ENCODE results near the gene SEZ6. TPM values are rescaled to one million over a fixed set of nuclear protein-coding genes. Genes with fewer than 3 reads are reported as not detected.
A peak's percentile ranks its signal among the peaks of the same experiment; 100 is the strongest.

SEZ6 gene
- polyA plus RNA-seq, 3 donors: 0.17 to 0.33 (median 0.18) TPM

DNA sequence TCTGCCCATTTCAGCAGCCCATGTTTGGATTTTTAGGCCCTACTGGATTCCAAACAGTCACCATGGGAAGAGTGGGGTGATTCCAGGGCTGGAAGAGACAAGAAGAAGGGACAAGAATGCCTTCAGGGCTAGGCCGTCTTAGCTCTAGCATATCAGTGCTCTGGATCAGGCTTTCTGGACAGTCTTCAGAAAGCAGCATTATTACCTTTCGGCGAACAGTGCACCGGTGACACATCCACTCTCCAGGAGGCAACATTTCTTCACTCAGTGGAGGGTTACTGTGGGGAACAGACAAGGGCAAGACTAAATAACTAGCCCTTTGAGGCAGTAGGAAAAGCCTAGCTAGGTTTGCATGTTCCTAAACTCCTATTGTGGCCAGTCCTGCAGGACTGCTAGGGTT, 79.0 kb downstream of the SEZ6 start:
- peak overlapping the region in 1 of 3 experiments; percentile 55 for H3K4me3 ChIP-seq (replicated peaks in 1 of 3; ENCODE audit: low read depth in 2 of 3, low read length in 3 of 3)
- peak overlapping the region; percentile 84 to 95 for H3K27ac ChIP-seq (ENCODE audit: low read depth in 1 of 2, low read length in 2 of 2)
- Mint-ChIP-seq H3K36me3 (peaks cover 50 to 58% of the 10 kb centered on the region in 2 donors), H3K9me3 (peaks cover 0 to 4% (median 0%) of the 10 kb centered on the region in 7 donors), H3K4me3 (no peak overlapping the region), H3K27ac (peak overlapping the region; percentile 97 to 99 (median 99)), H3K4me1 (peaks cover 54% of the 10 kb centered on the region), H3K27me3 (ENCODE audit: low read depth in 3 of 3) (no peaks in the 10 kb centered on the region)
- no peak for TF ChIP-seq CTCF (IDR thresholded peaks at IDR 0.05)
- no peaks in the 10 kb centered on the region for H3K27me3 ChIP-seq (ENCODE audit: control insufficient read depth in 2 of 2, insufficient read depth in 2 of 2, low read length in 2 of 2)
- no peaks in the 10 kb centered on the region for H3K9me3 ChIP-seq (replicated peaks in 1 of 2; ENCODE audit: control insufficient read depth in 1 of 2, insufficient read depth in 1 of 2, low read length in 2 of 2)
- intact Hi-C loops (cut with micrococcal nuclease): loop anchor here in 1 of 2 donors (2.0 kb wide), 1 partner anchor 22 kb away; no protein-coding TSS in a partner anchor
- peak overlapping the region; percentile 70 for H3K4me2 ChIP-seq (replicated peaks; ENCODE audit: extremely low read depth, low read length, poor library complexity, severe bottlenecking)
- H3K79me2 ChIP-seq (ENCODE audit: insufficient read depth, low read length): peaks cover 89% of the 10 kb centered on the region
- peak in 1 of 3 donors; percentile 42 for DNase-seq
- peaks cover 38 to 50% of the 10 kb centered on the region in 2 donors for H3K4me1 ChIP-seq (ENCODE audit: control insufficient read depth in 1 of 2, insufficient read depth in 2 of 2, low read length in 2 of 2)
- peaks cover 25 to 38% of the 10 kb centered on the region in 2 donors for H3K36me3 ChIP-seq (replicated peaks in 1 of 2; ENCODE audit: control insufficient read depth in 1 of 2, insufficient read depth in 2 of 2, low read length in 2 of 2)
- no peak overlapping the region for H2AFZ ChIP-seq (ENCODE audit: insufficient read depth, low read depth, low read length, poor library complexity, severe bottlenecking)
- 71% methylated on average over 1 of the region's 4 CpGs for WGBS (ENCODE audit: insufficient coverage)
- peaks cover 16% of the 10 kb centered on the region for H4K20me1 ChIP-seq (ENCODE audit: insufficient read depth, low read length)
- H3K9ac ChIP-seq (ENCODE audit: insufficient read depth, low read length, poor library complexity, severe bottlenecking): peak overlapping the region; percentile 47

DNA sequence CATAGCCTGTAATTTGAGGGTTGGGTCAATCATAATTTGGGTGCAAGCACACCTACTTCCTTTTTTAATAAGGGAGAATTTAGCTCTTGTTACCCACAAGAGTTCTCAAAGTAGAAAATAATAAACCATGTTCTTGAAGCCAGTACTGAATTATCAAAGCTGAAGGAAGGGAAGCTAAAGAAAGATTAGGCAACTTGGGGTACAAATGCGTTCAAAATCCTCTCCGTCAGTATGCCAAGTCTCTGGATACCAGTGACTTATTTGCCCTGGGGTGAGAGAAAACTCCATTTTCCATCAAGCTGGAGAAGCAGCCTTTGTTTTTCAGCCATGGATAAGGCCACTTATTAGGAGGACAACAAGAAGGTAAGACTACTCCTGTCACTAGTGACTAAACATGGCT, 79.5 kb downstream of the SEZ6 start:
- H3K36me3 ChIP-seq (replicated peaks in 1 of 2; ENCODE audit: control insufficient read depth in 1 of 2, insufficient read depth in 2 of 2, low read length in 2 of 2): peaks cover 29 to 38% of the 10 kb centered on the region in 2 donors
- H3K4me3 ChIP-seq (replicated peaks in 1 of 3; ENCODE audit: low read depth in 2 of 3, low read length in 3 of 3): peak overlapping the region in 1 of 3 experiments; percentile 55
- H3K27ac Mint-ChIP-seq: peak overlapping the region; percentile 97 to 99 (median 99)
- H3K36me3 Mint-ChIP-seq: peaks cover 54 to 62% of the 10 kb centered on the region in 2 donors
- peaks cover 84% of the 10 kb centered on the region for H3K79me2 ChIP-seq (ENCODE audit: insufficient read depth, low read length)
- peaks cover 38 to 50% of the 10 kb centered on the region in 2 donors for H3K4me1 ChIP-seq (ENCODE audit: control insufficient read depth in 1 of 2, insufficient read depth in 2 of 2, low read length in 2 of 2)
- H3K9me3 Mint-ChIP-seq: peaks cover 0 to 4% (median 0%) of the 10 kb centered on the region in 7 donors
- no peak overlapping the region for H2AFZ ChIP-seq (ENCODE audit: insufficient read depth, low read depth, low read length, poor library complexity, severe bottlenecking)
- H3K4me3 Mint-ChIP-seq: peak overlapping the region in 1 of 2 donors; percentile 87
- peak overlapping the region; percentile 70 for H3K4me2 ChIP-seq (replicated peaks; ENCODE audit: extremely low read depth, low read length, poor library complexity, severe bottlenecking)
- peak overlapping the region; percentile 84 to 95 for H3K27ac ChIP-seq (ENCODE audit: low read depth in 1 of 2, low read length in 2 of 2)
- intact Hi-C loops (cut with micrococcal nuclease): loop anchor here in 1 of 2 donors (2.0 kb wide), 1 partner anchor 22 kb away; no protein-coding TSS in a partner anchor
- peaks cover 54% of the 10 kb centered on the region for H3K4me1 Mint-ChIP-seq
- no peaks in the 10 kb centered on the region for H3K9me3 ChIP-seq (replicated peaks in 1 of 2; ENCODE audit: control insufficient read depth in 1 of 2, insufficient read depth in 1 of 2, low read length in 2 of 2)
- H3K27me3 ChIP-seq (ENCODE audit: control insufficient read depth in 2 of 2, insufficient read depth in 2 of 2, low read length in 2 of 2): no peaks in the 10 kb centered on the region
- no peaks in the 10 kb centered on the region for H3K27me3 Mint-ChIP-seq (ENCODE audit: low read depth in 3 of 3)
- peak overlapping the region; percentile 47 for H3K9ac ChIP-seq (ENCODE audit: insufficient read depth, low read length, poor library complexity, severe bottlenecking)
- 0% methylated on average over 2 of the region's 2 CpGs for WGBS (ENCODE audit: insufficient coverage)
- peak in 2 of 3 donors; percentile 47 to 60 for DNase-seq
- H4K20me1 ChIP-seq (ENCODE audit: insufficient read depth, low read length): peaks cover 13% of the 10 kb centered on the region
- no peak for TF ChIP-seq CTCF (IDR thresholded peaks at IDR 0.05)

Measured in CD14-positive monocyte (primary cell).